ENCODE results near the gene ST8SIA6.

ST8SIA6 gene

DNA sequence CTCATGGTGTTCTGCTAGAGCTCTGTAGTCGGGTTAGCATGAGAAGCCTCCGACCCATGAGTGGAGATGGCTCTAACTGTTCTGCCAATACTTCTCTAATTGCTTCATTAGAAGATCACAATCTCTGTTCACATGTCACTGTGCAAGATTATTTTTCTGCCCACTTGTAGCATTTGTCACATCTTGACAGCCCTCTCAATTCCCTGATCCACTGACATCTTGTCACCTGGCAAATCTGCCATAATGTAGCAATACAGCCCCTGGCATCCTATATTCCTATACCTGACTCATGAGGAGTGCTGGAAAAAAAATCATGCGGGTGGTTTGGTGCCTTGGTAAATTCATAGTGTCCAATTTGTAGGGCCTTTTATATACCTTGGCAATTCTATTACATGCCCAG, 58.4 kb downstream of the ST8SIA6 start:
- H3K4me3 ChIP-seq (ENCODE audit: low read depth, low read length) = no peak overlapping the region
- no peak for DNase-seq (ENCODE audit: low read depth, low spot score)
- in situ Hi-C loops (cut with HindIII; ENCODE audit: low sequenced_read_pairs) = no loop called here
- TF ChIP-seq, protein P1, sequence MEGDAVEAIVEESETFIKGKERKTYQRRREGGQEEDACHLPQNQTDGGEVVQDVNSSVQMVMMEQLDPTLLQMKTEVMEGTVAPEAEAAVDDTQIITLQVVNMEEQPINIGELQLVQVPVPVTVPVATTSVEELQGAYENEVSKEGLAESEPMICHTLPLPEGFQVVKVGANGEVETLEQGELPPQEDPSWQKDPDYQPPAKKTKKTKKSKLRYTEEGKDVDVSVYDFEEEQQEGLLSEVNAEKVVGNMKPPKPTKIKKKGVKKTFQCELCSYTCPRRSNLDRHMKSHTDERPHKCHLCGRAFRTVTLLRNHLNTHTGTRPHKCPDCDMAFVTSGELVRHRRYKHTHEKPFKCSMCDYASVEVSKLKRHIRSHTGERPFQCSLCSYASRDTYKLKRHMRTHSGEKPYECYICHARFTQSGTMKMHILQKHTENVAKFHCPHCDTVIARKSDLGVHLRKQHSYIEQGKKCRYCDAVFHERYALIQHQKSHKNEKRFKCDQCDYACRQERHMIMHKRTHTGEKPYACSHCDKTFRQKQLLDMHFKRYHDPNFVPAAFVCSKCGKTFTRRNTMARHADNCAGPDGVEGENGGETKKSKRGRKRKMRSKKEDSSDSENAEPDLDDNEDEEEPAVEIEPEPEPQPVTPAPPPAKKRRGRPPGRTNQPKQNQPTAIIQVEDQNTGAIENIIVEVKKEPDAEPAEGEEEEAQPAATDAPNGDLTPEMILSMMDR (IDR thresholded peaks at IDR 0.05; ENCODE audit: low read depth, low read length) = no peak

DNA sequence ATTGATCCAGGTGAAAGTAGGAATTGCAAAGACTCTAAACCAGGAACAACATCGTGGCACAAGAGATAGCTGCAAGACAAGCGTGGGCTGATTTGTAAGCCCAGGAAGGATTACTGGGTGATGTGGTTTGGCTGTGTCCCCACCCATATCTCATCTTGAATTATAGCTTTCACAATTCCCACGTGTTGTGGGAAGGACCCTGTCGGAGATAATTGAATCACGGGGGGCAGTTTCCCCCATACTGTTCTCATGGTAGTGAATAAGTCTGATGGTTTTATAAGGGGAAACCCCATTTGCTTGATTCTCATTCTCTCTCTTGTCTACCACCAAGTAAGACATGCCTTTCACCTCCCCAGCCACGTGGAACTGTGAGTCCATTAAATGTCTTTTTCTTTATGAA, 59.5 kb downstream of the ST8SIA6 start:
- in situ Hi-C loops (cut with HindIII; ENCODE audit: low sequenced_read_pairs) = no loop called here
- no peak overlapping the region for H3K4me3 ChIP-seq (ENCODE audit: low read depth, low read length)
- TF ChIP-seq, protein P1 (IDR thresholded peaks at IDR 0.05; ENCODE audit: low read depth, low read length) = no peak
- no peak for DNase-seq (ENCODE audit: low read depth, low spot score)

DNA sequence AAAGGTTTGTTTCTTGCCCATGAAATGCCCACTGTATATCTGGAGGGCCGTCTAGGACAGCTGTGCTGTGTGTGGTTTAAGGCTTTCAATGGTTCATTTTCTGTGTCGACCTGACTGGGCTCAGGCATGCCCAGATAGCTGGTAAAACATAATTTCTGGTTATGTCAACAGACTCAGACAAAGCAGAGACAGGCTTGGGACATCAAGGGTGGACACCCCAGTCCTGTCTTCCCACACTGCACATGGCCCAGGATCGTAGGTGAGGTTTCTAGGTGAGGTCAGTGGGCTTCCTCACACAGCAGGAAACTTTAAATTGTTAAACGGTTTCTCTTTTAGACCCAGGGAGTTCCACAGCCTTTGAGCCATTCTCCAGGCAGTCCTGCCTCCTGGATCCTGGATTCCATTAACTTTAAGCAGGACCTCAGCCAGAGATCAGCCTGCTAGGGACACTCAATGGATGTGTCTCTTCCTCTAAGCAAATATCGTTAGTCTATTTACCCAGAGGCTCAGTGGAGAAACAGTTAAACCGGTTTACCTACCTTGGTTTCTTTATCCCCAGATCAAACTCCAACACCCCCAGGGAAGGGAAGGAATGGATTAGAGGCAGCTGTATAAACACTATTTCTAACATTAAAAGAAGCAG, 66.4 kb downstream of the ST8SIA6 start:
- no peak overlapping the region for H3K4me3 ChIP-seq (ENCODE audit: low read depth, low read length)
- DNase-seq (ENCODE audit: low read depth, low spot score) = peak; percentile 31
- in situ Hi-C loops (cut with HindIII; ENCODE audit: low sequenced_read_pairs) = no loop called here
- TF ChIP-seq, protein P1 (IDR thresholded peaks at IDR 0.05; ENCODE audit: low read depth, low read length) = no peak

DNA sequence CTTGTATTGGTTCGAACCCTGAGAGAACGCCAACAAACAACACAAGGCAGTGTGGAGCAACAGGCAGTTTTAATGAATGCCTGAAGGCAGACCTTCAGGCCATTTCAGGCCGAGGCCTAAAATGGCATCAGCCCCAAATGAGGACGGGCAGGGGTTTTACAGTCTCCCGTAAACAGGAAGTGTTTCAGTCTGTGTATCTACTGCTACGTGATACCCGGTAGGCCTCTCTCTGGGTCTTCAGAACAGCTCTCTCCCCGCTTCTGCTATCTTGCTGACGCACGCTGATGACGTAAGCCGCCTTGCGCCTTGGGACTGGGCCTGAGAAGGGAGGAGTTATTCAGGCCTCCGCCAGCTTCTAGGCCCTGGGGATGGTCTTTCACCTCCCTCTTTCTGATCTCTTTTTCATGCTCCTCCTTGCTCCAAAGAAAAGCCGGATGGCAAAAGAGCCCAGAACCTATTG, 67.7 kb downstream of the ST8SIA6 start:
- TF ChIP-seq, protein P1 (IDR thresholded peaks at IDR 0.05; ENCODE audit: low read depth, low read length) = no peak
- peak; percentile 49 for DNase-seq (ENCODE audit: low read depth, low spot score)
- in situ Hi-C loops (cut with HindIII; ENCODE audit: low sequenced_read_pairs) = no loop called here
- H3K4me3 ChIP-seq (ENCODE audit: low read depth, low read length) = peak overlapping the region; percentile 18

DNA sequence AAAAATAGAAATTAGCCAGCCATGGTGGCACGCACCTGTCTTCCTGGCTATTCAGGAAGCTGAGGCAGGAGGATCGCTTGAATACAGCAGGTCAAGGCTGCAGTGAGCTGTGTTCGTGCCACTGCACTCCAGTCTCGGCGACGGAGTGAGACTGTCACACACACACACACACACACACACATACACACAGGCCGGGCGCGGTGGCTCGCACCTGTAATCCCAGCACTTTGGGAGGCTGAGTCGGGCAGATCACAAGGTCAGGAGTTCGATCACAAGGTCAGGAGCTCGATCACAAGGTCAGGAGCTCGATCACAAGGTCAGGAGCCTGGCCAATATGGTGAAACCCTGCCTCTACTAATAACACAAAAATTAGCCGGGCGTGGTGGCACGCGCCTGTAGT, 68.4 kb downstream of the ST8SIA6 start:
- TF ChIP-seq, protein P1 (IDR thresholded peaks at IDR 0.05; ENCODE audit: low read depth, low read length) = no peak
- in situ Hi-C loops (cut with HindIII; ENCODE audit: low sequenced_read_pairs) = no loop called here
- H3K4me3 ChIP-seq (ENCODE audit: low read depth, low read length) = no peak overlapping the region
- no peak for DNase-seq (ENCODE audit: low read depth, low spot score)

DNA sequence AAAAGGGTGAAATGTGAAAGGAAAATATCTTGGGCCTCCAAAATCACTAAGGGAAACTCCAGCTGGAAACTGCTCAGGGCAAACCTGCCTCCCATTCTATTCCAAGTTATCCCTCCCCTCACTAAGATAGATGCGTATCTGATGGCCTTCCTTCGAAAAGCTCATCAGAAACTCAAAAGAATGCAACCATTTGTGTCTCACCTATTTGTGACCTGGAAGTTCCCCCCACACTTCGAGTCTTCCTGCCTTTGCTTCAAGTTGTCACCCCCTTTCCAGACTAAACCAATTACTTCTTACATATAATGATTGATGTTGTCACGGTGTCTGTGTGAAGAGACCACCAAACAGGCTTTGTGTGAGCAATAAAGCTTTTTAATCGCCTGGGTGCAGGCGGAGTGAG, 69.3 kb downstream of the ST8SIA6 start:
- TF ChIP-seq, protein P1 (IDR thresholded peaks at IDR 0.05; ENCODE audit: low read depth, low read length) = no peak
- no peak overlapping the region for H3K4me3 ChIP-seq (ENCODE audit: low read depth, low read length)
- in situ Hi-C loops (cut with HindIII; ENCODE audit: low sequenced_read_pairs) = no loop called here
- DNase-seq (ENCODE audit: low read depth, low spot score) = no peak
